OCI-LY3 (cell line): ENCODE results near the gene NFATC3.

Source experiments
- H2AFZ ChIP-seq: fragments of 200-600, 300-600 bp; shearing (Covaris generic); 2 replicates; pipeline ENCODE4 v1.6.0; 2014; ENCODE audit warnings: antibody characterized with exemption, low read depth, low read length
- H3K27ac ChIP-seq: fragments of 200-600, 300-600 bp; sonication (generic); 2 replicates; pipeline ENCODE4 v1.5.1; 2014; ENCODE audit warnings: mild to moderate bottlenecking, low read length, moderate library complexity, mixed read lengths
- H3K27me3 ChIP-seq: fragments of 200-600, 300-600 bp; sonication (generic); 2 replicates; pipeline ENCODE4 v1.6.1; 2014; ENCODE audit warnings: low read depth, low read length, mixed read lengths
- H3K36me3 ChIP-seq: fragments of 200-600, 300-600 bp; sonication (generic); replicated peaks from 2 replicates; pipeline ENCODE3; 2014; ENCODE audit warnings: low read depth, low read length, mixed read lengths
- H3K4me1 ChIP-seq: fragments of 300-600, 200-600 bp; sonication (generic); 2 replicates; pipeline ENCODE4 v1.6.1; 2014; ENCODE audit warnings: low read length, mixed read lengths
- H3K4me2 ChIP-seq: fragments of 200-600, 300-600 bp; sonication (generic); 2 replicates; pipeline ENCODE4 v1.6.1; 2014; ENCODE audit warnings: low read length, mixed read lengths
- H3K4me3 ChIP-seq: fragments of 300-600, 200-600 bp; sonication (generic); 2 replicates; pipeline ENCODE4 v1.5.1; 2014; ENCODE audit warnings: antibody characterized with exemption, mild to moderate bottlenecking, low read length, moderate library complexity
- H3K79me2 ChIP-seq: fragments of 300-600, 200-600 bp; shearing (Covaris generic); 2 replicates; pipeline ENCODE4 v1.6.1; 2014; ENCODE audit warnings: mild to moderate bottlenecking, low read length, mixed read lengths
- H3K9ac ChIP-seq: fragments of 300-600, 200-600 bp; shearing (Covaris generic); 2 replicates; pipeline ENCODE4 v1.6.0; 2014; ENCODE audit warnings: mild to moderate bottlenecking, low read length, moderate library complexity
- H3K9me3 ChIP-seq: fragments of 200-600, 300-600 bp; shearing (Covaris generic); 2 replicates; pipeline ENCODE4 v1.6.1; 2014; ENCODE audit warnings: low read length, mixed read lengths; ENCODE audit not compliant: insufficient read depth
- H4K20me1 ChIP-seq: fragments of 200-600, 300-600 bp; sonication (generic); 2 replicates; pipeline ENCODE4 v1.6.1; 2016; ENCODE audit warnings: low read length, mixed read lengths; ENCODE audit not compliant: insufficient read depth
- EZH2phosphoT487 ChIP-seq: fragments of 200-600 bp; shearing (Covaris generic); IDR thresholded peaks from 2 replicates; pipeline ENCODE4 v1.6.1; 2018; ENCODE audit warnings: antibody characterized with exemption, mixed run types, low read depth
- TF ChIP-seq, protein P1 (sequence below): fragments of 200-600, 300-600 bp; sonication (generic); IDR thresholded peaks from 2 replicates; pipeline ENCODE4 v1.5.1; 2014; ENCODE audit warnings: antibody characterized with exemption, low read length, low read depth

The NFATC3 gene

DNA sequence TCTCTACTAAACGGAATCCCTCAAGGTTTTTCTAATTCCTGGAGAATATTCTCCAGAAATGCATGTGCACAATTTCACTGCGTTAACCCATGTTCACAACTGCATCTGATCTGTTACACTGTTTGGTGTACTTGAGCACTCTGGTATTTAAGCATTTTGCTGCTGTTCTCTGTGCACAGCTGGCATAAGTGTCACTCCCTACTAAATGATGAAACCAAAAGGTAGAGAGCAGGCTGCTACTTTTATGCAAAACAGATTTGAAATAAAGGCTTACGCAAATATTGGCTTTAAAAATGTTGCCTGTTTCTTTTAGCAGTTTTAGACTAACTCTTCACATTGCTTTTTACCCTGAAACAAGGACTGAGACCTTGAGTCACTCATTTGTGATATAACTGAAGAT, 109.1 kb downstream of the NFATC3 start:
- Histone ChIP-seq H3K27me3 (no peaks in the 10 kb centered on the region), H3K4me1 (no peaks in the 10 kb centered on the region), H3K9me3 (no peaks in the 10 kb centered on the region), H2AFZ (no peak overlapping the region), H4K20me1 (no peaks in the 10 kb centered on the region), H3K36me3 (peaks cover 19% of the 10 kb centered on the region), H3K79me2 (no peaks in the 10 kb centered on the region; the same call in 1 of the 2 replicates), H3K4me3 (no peak overlapping the region), H3K27ac (no peak overlapping the region), H3K9ac (no peak overlapping the region), H3K4me2 (no peak overlapping the region)
- no peak for TF ChIP-seq EZH2phosphoT487
- TF ChIP-seq, protein P1, sequence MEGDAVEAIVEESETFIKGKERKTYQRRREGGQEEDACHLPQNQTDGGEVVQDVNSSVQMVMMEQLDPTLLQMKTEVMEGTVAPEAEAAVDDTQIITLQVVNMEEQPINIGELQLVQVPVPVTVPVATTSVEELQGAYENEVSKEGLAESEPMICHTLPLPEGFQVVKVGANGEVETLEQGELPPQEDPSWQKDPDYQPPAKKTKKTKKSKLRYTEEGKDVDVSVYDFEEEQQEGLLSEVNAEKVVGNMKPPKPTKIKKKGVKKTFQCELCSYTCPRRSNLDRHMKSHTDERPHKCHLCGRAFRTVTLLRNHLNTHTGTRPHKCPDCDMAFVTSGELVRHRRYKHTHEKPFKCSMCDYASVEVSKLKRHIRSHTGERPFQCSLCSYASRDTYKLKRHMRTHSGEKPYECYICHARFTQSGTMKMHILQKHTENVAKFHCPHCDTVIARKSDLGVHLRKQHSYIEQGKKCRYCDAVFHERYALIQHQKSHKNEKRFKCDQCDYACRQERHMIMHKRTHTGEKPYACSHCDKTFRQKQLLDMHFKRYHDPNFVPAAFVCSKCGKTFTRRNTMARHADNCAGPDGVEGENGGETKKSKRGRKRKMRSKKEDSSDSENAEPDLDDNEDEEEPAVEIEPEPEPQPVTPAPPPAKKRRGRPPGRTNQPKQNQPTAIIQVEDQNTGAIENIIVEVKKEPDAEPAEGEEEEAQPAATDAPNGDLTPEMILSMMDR: no peak

DNA sequence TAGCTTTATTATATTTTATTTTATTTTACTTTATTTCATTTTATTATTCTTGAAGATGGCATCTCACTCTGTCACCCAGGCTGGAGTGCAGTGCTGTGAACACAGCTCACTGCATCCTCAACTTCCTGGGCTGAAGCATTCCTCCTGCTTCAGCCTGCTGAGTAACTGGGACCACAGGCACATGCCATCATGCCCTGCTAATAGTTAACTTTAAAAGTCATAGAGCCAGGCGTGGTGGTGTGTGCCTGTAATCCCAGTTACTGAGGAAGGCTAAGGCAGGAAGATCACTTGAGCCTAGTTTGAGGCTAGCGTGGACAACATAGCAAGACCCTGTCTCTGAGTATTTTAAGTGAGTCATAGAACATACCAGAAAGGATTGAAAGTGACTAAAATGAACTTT, 112.1 kb downstream of the NFATC3 start:
- Histone ChIP-seq H4K20me1 (no peaks in the 10 kb centered on the region), H3K4me2 (no peak overlapping the region), H3K79me2 (no peaks in the 10 kb centered on the region; the same call in 1 of the 2 replicates), H3K9me3 (no peaks in the 10 kb centered on the region), H3K4me1 (peaks cover 5% of the 10 kb centered on the region), H2AFZ (no peak overlapping the region), H3K27ac (no peak overlapping the region), H3K4me3 (no peak overlapping the region), H3K9ac (no peak overlapping the region), H3K27me3 (no peaks in the 10 kb centered on the region), H3K36me3 (peaks cover 6% of the 10 kb centered on the region)
- no peak for TF ChIP-seq EZH2phosphoT487
- TF ChIP-seq, protein P1: no peak

DNA sequence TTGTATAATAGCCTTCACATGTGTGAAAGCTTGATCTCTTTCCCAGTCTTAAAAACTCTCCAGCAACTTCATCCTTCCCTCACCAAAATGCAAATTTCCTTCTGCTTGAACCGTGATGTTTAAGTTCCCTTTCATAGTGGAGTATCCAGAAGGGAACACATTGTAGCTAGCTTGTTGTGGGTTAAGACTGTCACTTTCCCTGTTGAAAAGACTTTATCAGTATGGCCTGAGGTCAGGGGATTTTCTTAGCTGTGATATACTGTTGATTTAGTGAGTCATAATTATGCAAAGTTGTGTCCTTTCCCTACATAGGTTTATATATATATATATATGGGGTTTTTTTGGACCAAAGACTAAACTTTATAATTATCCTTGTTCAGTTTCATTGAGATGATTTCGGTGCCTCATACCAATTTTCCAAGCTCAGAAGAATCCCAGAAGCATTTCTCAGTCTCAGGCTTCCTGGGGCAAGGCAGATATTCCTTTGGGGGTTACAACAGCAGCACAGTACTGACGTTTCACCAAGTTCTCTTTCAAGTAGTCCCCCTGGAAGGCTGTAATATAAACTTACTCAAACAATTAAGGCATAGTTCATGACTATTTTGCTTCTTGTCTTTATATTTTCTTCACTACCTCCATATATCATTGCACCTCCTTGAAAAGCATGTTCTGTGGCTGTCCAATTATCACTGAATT, 115.1 kb downstream of the NFATC3 start:
- Histone ChIP-seq H3K4me2 (no peak overlapping the region), H4K20me1 (no peaks in the 10 kb centered on the region), H3K27me3 (no peaks in the 10 kb centered on the region), H3K4me3 (no peak overlapping the region), H3K27ac (no peak overlapping the region), H3K4me1 (peaks cover 5% of the 10 kb centered on the region), H3K36me3 (no peaks in the 10 kb centered on the region), H2AFZ (no peak overlapping the region), H3K79me2 (no peaks in the 10 kb centered on the region; the same call in 1 of the 2 replicates), H3K9me3 (no peaks in the 10 kb centered on the region), H3K9ac (no peak overlapping the region)
- TF ChIP-seq EZH2phosphoT487: no peak
- TF ChIP-seq, protein P1: no peak

DNA sequence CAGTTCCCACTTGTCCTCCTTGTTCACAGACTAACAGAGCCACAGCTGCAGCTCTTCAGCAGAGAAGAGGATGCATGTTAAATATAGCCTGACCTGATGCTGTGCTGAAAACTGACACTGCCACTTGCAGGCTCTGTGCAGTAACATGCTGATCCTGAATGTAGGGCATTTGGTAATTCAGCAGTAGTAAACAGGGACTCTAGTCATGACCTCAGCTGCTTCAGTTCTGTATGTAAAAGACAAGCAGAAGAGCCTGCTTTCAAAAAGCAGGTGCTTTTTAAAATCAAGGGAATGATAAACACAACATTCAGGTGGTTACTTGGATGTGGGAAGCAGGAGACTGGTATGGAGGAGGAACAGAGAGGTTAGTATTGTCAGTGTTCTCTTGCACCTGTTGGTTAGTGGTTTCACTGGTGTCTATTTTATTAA, 116.9 kb downstream of the NFATC3 start:
- H2AFZ ChIP-seq: no peak overlapping the region
- H3K9me3 ChIP-seq: no peaks in the 10 kb centered on the region
- H3K4me2 ChIP-seq: no peak overlapping the region
- no peaks in the 10 kb centered on the region for H3K27me3 ChIP-seq
- no peaks in the 10 kb centered on the region for H4K20me1 ChIP-seq
- H3K27ac ChIP-seq: no peak overlapping the region
- H3K36me3 ChIP-seq: no peaks in the 10 kb centered on the region
- TF ChIP-seq, protein P1: no peak
- TF ChIP-seq EZH2phosphoT487: no peak
- no peak overlapping the region for H3K4me3 ChIP-seq
- H3K9ac ChIP-seq: no peak overlapping the region
- peaks cover 5% of the 10 kb centered on the region for H3K4me1 ChIP-seq
- H3K79me2 ChIP-seq: no peaks in the 10 kb centered on the region; the same call in 1 of the 2 replicates
